Mucosa of rectum (tissue), 2 donors: ENCODE measurements around the gene CACNG7.

Experiments
- H3K27ac ChIP-seq, 2 donors: one replicate each; pipeline ENCODE4 v1.7.0; 2013; ENCODE audit warnings: inconsistent platforms in 2 of 2, low read depth in 2 of 2, low read length in 2 of 2
- H3K27me3 ChIP-seq, 2 donors: one replicate each; pipeline ENCODE4 v1.7.0; 2013; ENCODE audit warnings: low read length in 2 of 2; ENCODE audit not compliant: control insufficient read depth in 2 of 2, insufficient read depth in 2 of 2
- H3K36me3 ChIP-seq, 2 donors: one replicate each; pipeline ENCODE4 v1.7.0; 2013; ENCODE audit warnings: low read length in 2 of 2; ENCODE audit not compliant: control insufficient read depth in 2 of 2, insufficient read depth in 2 of 2
- H3K4me1 ChIP-seq, 2 donors: one replicate each; pipeline ENCODE4 v1.7.0; 2013; ENCODE audit warnings: low read length in 2 of 2, mild to moderate bottlenecking in 1 of 2; ENCODE audit not compliant: control insufficient read depth in 2 of 2, insufficient read depth in 2 of 2
- H3K4me3 ChIP-seq, 2 donors: one replicate each; pipeline ENCODE4 v1.7.0; 2013; ENCODE audit warnings: low read length in 2 of 2
- H3K9ac ChIP-seq, 2 donors: one replicate each; pipeline ENCODE4 v1.7.0; 2013; ENCODE audit warnings: low read length in 2 of 2, low read depth in 1 of 2, mild to moderate bottlenecking in 1 of 2
- H3K9me3 ChIP-seq, 2 donors: one replicate each; pipeline ENCODE4 v1.7.0; 2013; ENCODE audit warnings: low read length in 2 of 2; ENCODE audit not compliant: control insufficient read depth in 2 of 2
- donor health status: healthy.
- donor health status: Normal muscosa, but diverticular disease.

Gene CACNG7

DNA sequence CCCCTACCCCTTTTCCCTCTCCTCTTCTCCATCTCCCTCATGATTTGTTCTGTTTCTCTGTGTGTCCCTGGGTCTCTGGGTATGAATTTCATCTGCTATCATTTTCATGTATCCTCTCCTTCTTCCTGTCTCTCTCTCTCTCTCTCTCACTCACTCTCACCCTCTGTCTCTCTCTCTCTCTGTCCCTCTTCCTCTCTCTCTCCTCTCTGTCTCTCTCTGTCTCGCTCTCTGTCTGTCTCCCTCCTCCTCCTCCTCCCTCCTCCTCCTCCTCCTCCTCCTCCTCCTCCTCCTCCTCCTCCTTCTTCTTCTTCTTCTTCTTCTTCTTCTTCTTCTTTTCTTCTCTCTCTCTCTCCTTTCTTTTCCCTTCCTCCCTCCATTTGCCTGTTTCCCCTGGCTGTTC is 3.3 kb upstream of the CACNG7 start:
- H3K27me3 ChIP-seq: peaks cover 25 to 39% of the 10 kb centered on the region in 2 donors
- H3K27ac ChIP-seq: no peak overlapping the region
- no peak overlapping the region for H3K9ac ChIP-seq
- no peaks in the 10 kb centered on the region for H3K9me3 ChIP-seq
- H3K4me3 ChIP-seq: no peak overlapping the region
- H3K4me1 ChIP-seq: no peaks in the 10 kb centered on the region
- H3K36me3 ChIP-seq: no peaks in the 10 kb centered on the region

DNA sequence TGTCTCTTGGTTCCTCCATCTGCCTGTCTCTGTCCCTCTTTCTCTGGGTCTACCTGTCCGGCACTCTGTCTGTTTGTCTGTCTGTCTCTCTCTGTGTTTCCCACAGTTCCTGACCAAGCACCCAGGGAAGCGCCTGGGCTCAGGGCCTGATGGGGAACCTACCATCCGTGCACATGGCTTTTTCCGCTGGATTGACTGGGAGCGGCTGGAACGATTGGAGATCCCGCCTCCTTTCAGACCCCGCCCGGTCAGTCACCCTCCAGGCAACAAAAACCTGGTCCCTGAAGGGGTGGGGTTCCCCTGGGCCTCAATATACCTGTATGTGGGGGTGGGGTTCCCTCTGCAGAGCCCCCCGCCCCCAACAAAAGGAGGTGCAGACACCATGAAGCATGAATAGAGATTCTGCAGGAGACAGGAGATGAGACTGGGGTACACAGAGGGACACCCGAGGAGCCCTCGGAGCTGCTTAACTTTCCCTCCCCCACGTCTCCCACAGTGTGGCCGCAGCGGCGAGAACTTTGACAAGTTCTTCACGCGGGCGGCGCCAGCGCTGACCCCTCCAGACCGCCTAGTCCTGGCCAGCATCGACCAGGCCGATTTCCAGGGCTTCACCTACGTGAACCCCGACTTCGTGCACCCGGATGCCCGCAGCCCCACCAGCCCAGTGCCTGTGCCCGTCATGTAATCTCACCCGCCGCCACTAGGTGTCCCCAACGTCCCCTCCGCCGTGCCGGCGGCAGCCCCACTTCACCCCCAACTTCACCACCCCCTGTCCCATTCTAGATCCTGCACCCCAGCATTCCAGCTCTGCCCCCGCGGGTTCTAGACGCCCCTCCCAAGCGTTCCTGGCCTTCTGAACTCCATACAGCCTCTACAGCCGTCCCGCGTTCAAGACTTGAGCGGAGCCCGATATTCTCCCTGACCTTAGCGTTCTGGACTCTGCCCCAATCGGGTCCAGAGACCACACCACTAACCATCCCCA is 2.6 kb upstream of the CACNG7 start:
- H3K27ac ChIP-seq: no peak overlapping the region
- H3K4me1 ChIP-seq: no peaks in the 10 kb centered on the region
- peaks cover 26 to 43% of the 10 kb centered on the region in 2 donors for H3K27me3 ChIP-seq
- no peak overlapping the region for H3K4me3 ChIP-seq
- no peaks in the 10 kb centered on the region for H3K36me3 ChIP-seq
- no peak overlapping the region for H3K9ac ChIP-seq
- H3K9me3 ChIP-seq: no peaks in the 10 kb centered on the region

DNA sequence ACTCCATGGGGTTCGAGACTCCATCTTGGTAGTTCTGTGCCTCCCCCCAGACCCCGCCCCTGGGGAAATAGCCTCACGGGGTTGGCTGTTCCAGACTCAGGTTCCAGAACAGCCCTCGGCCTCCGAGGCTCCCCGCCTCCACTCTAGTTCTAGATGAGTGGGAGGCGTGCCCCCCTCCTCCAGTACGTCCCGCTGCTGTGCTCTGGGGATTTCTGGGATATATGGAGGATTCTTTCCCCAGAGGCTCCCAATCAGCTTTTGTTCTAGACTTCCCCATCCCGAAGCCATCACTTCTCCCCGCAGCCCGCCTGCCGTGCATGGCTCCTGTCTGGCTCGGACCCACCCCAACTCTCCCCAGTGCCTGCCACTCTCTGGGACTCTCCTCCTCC is 1.9 kb upstream of the CACNG7 start:
- Histone ChIP-seq H3K27me3 (peaks cover 26 to 49% of the 10 kb centered on the region in 2 donors), H3K4me1 (no peaks in the 10 kb centered on the region), H3K36me3 (no peaks in the 10 kb centered on the region), H3K9me3 (no peaks in the 10 kb centered on the region), H3K27ac (no peak overlapping the region), H3K9ac (no peak overlapping the region), H3K4me3 (no peak overlapping the region)

DNA sequence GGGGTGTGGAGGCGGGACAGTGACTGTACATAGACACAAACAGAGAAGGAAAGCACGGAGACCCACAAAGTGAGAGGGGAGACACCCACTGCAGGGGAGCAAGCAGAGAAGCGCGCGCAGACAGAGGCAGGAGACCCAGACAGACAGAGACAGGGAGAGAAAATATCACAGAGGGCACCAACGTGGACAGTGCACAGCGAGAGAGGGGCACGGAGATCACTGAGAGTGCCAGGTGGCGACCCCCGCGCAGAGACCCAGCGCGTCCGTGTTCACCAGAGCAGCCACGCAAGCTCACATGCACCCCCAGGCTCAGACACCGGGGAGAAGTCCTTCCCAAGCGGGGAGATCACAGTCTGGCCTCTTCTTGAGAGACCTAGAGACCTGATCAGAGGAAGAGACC is 1.4 kb upstream of the CACNG7 start:
- Histone ChIP-seq H3K4me3 (no peak overlapping the region), H3K36me3 (no peaks in the 10 kb centered on the region), H3K9me3 (no peaks in the 10 kb centered on the region), H3K27me3 (peaks cover 26 to 49% of the 10 kb centered on the region in 2 donors), H3K4me1 (no peaks in the 10 kb centered on the region), H3K27ac (no peak overlapping the region), H3K9ac (no peak overlapping the region)

DNA sequence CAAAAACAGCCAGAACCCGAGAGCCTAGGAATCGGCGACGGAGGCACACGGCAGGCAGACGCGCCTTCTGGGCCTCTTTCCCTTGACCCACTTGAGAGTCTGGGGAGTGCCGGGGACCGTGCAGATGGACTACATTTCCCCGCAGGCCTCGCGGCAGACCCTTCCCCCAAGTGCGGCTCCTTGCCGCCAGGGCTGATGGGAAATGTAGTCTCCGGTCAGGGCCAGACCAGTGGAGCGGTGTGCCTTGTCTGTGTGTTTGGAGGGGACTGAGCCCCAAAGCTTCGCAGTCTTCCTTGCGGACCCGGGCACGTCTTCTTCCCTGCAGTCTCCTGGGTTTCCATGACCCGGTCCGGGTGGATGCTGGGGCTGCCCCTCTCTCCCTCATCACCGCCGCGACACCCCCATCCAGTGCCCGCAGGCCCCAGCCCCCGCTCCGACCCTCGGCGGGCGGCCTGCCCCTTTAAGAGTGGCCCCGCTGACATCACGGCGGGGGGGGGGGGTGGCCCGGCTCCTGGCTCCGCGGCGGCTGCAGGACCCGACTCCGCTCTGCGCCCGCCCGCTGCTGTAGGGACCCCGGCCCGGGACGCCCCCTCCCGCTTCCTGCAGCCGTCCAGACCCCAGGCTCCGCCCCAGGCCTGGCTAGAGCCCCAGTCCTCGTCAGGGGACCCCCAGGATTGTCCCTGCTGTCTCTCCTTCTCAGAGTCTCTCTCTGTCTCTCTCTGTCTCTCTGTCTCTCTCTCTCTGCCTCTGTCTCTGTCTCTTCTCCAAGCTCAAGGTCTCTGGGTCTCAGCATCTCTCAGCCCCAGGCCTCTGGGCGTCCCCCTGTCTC is 758 bp upstream of the CACNG7 start:
- H3K9me3 ChIP-seq: no peaks in the 10 kb centered on the region
- H3K9ac ChIP-seq: no peak overlapping the region
- H3K36me3 ChIP-seq: no peaks in the 10 kb centered on the region
- H3K4me1 ChIP-seq: no peaks in the 10 kb centered on the region
- no peak overlapping the region for H3K4me3 ChIP-seq
- peaks cover 29 to 49% of the 10 kb centered on the region in 2 donors for H3K27me3 ChIP-seq
- H3K27ac ChIP-seq: no peak overlapping the region

DNA sequence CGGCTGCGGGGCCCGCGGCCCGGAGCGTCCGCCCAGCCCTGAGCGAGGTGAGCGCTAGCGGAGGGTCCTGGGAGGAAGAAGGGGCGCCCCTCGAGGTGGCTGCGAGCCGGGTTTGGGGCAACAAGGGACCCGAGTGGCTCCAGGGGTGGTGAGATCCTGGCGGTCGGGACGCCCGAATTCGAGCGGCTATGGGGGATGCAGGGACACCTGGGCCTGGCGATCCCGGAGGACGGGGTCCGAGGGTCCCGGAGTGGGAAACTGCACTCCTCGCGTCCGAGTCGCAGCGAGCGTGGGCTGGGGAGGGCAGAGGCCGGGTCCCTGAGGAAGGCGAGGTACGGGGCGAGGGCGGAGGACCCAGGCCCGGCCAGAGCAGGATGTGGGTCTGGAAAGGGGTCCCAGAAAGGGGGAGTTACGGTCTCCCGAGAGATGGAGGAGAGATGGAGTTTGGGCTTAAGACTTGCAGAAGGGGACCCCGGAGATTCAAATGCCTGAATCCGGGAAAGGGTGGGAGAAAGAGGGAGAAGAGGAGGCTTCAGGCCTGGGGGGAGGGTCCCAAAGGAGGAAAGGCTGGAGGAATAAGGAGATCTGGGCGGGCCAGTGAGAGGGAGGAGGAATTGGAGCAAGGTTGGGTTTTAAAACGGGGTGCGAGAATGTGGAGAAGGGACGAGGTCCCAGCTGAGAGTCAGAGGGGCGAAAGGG is 542 bp downstream of the CACNG7 start:
- H3K27ac ChIP-seq: no peak overlapping the region
- no peaks in the 10 kb centered on the region for H3K36me3 ChIP-seq
- H3K4me3 ChIP-seq: no peak overlapping the region
- H3K27me3 ChIP-seq: peaks cover 29 to 49% of the 10 kb centered on the region in 2 donors
- H3K4me1 ChIP-seq: no peaks in the 10 kb centered on the region
- no peaks in the 10 kb centered on the region for H3K9me3 ChIP-seq
- H3K9ac ChIP-seq: no peak overlapping the region

DNA sequence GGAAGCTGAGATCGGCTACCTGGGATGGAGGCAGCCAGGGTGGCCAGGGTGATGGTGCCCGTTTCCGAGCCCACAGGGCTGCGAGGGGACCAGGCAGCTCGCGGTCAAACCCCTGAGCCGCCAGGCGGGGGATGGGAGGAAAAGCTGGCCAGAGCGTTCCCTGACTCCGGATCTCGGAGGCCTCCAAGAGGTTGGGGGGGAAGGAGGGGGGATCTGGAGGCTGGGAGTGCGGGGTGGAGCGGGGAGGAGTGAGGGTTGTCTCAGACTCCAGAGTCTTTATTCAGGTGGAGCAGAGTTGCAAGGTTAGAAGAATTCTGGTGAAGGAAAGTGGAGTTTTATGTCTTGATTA is 1.1 kb downstream of the CACNG7 start:
- no peak overlapping the region for H3K4me3 ChIP-seq
- no peak overlapping the region for H3K27ac ChIP-seq
- peaks cover 29 to 49% of the 10 kb centered on the region in 2 donors for H3K27me3 ChIP-seq
- no peaks in the 10 kb centered on the region for H3K36me3 ChIP-seq
- no peaks in the 10 kb centered on the region for H3K9me3 ChIP-seq
- no peak overlapping the region for H3K9ac ChIP-seq
- H3K4me1 ChIP-seq: no peaks in the 10 kb centered on the region

DNA sequence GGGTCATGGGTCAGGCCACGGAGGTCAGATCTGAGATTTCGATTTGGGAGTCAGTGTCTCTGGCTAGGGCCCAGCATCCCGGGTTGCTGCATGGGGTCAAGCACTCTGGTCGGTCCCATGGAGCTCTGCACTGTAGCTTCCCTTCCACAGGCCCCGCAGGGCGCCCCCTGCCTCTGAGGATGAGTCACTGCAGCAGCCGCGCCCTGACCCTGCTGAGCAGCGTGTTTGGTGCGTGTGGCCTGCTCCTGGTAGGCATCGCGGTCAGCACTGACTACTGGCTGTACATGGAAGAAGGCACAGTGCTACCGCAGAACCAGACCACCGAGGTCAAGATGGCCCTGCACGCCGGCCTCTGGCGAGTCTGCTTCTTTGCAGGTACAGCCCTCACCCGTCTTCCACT is 3.6 kb downstream of the CACNG7 start:
- Histone ChIP-seq H3K27ac (no peak overlapping the region), H3K27me3 (peaks cover 17 to 33% of the 10 kb centered on the region in 2 donors), H3K4me1 (no peaks in the 10 kb centered on the region), H3K4me3 (no peak overlapping the region), H3K9ac (no peak overlapping the region), H3K36me3 (no peaks in the 10 kb centered on the region), H3K9me3 (no peaks in the 10 kb centered on the region)

DNA sequence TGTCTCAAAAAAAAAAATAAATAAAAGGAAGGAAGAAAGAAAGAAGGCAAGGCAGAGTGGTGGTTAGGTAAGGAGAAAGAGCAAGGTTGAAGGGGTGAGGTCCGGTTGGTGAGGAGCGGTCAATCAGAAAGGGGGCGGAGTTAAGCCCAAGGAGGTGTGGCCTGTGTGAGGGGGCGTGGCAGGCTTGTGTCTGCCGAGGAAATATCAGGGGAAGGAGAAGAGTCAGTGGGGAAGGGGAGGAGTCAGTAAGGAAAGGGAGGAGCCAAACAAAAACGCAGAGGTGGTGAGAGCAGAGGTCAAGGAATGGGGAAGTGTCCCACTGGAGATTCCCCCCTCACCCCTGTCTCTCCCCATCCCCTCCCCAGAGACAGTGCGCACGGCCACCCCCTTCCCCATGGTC is 5.9 kb downstream of the CACNG7 start:
- no peak overlapping the region for H3K4me3 ChIP-seq
- no peak overlapping the region for H3K9ac ChIP-seq
- no peaks in the 10 kb centered on the region for H3K9me3 ChIP-seq
- H3K4me1 ChIP-seq: no peaks in the 10 kb centered on the region
- H3K27me3 ChIP-seq: peaks cover 7 to 14% of the 10 kb centered on the region in 2 donors
- H3K27ac ChIP-seq: no peak overlapping the region
- H3K36me3 ChIP-seq: no peaks in the 10 kb centered on the region

DNA sequence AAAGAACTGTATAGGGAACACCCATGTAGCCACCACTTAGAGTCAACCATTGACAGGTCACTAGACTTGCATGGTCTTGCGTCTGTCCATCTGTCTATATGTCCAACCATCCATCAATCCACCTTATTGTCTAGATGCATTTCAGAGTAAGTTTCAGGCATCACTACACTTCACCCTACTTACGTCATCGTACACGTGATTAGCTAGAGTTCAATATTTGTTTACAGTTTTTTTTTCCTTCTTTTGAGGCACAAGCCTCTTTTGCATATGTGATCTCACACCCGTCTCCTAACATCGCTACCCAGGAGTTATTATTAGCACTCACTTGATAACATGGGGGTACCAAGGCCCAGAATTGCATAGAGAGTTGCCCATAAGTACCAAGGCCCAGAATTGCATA is 6.9 kb downstream of the CACNG7 start:
- Histone ChIP-seq H3K36me3 (no peaks in the 10 kb centered on the region), H3K4me3 (no peak overlapping the region), H3K9me3 (no peaks in the 10 kb centered on the region), H3K4me1 (no peaks in the 10 kb centered on the region), H3K9ac (no peak overlapping the region), H3K27me3 (peaks cover 3 to 9% of the 10 kb centered on the region in 2 donors), H3K27ac (no peak overlapping the region)
